Stimulated activated CD4-positive, alpha-beta T cell treated with anti-CD3 and anti-CD28 coated beads, Interleukin-1b, Interleukin-23, amount 100 ng/mL, for 4 hours (primary cell): ENCODE measurements around the gene PAK6.
A peak's percentile ranks its signal among the peaks of the same experiment; 100 is the strongest.

Experiments
- DNase-seq, 2 donors: peaks; one replicate each; pipeline ENCODE4 v3.0.0-alpha.2; 2020; ENCODE audit warnings: low read depth in 2 of 2

The PAK6 gene

DNA sequence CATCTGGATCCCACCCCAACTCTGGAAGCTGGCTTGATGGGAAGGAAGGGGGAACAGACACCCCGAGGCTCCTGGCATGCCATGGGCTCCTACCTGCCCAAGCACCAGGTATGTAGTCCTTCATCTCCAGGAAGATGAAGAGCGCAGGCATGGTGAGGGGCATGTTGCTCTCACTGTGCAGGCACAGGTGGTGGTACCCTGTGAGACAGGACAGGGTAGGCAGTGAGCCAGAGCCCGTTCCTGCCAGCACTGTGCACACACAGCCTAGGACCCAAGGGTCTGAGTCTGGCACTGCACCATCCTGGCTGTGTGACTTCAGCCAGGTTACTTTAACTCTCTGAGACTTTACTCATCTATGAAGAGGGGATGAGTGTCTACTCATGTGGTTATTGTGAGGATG, 53.4 kb downstream of the PAK6 start:
- DNase-seq, result no peak

DNA sequence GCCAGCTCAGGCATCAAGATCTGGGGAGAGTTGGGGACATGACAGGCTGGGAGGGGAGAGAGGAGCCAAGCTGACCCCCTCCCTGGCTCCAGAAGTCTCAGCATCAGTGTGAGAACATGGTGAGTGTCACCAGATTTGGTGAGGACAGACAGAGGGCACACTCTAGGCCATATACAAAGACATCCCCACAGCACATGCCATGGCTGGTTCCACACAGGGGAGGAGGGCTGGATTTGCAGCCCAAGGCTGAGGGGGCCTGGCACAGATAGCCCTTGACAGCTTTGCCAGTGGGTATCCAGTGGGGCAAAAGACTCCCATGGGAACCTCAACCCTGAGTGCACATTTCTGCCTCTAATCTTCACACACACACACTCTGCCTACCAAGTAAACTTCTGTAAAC, 54.1 kb downstream of the PAK6 start:
- DNase-seq, result no peak

DNA sequence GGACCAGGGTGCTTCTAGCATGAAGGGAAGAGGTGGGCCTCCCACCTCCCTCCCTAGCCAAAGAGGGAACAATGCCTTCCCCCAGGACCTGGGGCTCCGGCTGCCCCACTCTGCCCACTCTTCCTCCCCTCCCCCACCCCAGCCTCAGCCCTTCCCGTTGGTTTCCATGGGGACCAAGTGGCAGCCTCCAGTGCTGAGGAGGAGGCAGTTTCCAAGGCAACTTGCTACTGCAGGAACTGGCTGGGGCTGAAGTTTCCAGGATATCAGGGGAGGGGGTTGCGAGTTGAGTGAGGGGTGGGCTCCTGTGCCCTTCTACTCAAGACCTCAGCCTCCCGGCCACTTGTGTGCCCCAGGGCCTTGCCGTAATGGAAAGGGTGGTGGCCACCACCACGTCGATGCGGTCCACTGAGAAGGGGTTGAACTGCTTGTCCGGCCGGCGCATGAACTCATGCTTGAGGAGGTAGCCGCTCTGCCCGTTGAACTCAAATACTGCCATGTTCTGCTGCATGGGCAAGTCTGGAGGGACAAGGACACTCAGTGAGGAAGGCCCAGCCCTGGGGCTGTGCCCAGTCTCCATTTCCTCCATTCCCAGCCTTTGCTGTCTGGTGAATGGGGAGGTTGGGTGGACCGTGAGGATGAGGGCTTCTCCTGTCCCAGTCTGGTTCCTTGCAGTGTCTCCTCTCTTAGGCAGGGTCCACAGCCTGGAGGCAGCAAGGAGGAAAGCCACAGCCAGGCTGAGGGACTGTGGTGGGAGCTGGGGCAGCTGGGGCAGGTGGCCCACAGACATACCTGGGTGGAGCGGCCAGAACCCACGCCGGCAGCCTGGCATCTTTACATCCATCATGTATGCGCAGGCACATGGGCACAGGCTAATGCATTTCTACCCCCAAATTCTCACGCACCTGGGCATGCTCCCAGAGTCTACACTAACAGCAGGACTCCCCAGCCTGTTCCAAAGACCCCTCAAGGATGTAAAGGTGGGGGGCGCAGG, 55.3 kb downstream of the PAK6 start:
- no peak for DNase-seq

DNA sequence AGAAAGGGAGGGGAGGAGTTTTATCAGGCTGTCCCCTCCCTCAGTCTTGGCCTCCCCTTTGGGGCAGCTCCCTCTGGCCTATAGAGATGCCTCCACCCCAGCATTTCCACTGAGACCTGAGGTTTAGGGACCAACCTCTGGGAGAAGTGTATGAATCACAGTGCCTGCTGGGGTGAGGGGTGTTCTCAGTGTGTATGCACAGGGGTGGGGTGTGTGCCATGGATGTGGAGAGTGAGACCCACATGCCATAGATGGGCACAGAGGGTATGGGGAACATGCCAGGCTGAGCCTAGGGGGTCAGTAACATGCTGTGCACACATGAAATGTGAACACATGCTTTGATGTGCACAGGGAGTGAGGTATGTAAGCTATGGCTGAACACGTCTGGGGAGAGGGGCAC, 56.4 kb downstream of the PAK6 start:
- no peak for DNase-seq

DNA sequence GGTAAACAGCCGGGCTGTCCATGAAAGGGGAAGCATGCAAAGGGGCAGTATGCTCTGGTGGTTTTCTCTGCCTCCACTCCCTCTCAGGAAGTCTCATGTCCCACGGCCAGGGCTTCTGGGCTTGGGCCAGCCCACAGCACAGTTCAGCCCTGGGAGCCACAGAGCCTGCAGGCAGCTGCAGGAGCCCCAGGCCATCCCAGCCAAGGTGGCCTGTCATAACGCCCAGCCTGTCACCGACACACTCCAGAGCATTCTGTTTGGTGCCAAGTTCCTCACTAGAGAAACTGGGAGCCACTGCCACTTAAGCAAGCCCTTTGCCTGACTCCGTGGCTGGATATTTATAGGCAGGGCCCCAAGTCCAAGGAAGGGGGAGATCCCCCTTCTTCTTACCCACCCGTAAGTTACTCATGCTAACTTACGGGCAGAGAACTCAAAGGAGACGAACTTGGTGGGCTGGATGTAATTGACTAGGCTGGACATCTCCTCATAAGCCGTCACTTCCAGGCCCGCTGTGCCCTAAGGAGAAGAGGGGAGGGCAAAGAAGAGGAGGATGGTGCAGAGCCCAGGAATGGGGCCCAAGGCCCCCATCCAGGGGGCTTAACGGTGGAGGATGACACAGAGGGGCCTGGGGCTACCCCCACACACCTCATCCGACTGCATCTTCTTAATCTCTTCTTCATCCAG, 57.2 kb downstream of the PAK6 start:
- DNase-seq, result no peak

DNA sequence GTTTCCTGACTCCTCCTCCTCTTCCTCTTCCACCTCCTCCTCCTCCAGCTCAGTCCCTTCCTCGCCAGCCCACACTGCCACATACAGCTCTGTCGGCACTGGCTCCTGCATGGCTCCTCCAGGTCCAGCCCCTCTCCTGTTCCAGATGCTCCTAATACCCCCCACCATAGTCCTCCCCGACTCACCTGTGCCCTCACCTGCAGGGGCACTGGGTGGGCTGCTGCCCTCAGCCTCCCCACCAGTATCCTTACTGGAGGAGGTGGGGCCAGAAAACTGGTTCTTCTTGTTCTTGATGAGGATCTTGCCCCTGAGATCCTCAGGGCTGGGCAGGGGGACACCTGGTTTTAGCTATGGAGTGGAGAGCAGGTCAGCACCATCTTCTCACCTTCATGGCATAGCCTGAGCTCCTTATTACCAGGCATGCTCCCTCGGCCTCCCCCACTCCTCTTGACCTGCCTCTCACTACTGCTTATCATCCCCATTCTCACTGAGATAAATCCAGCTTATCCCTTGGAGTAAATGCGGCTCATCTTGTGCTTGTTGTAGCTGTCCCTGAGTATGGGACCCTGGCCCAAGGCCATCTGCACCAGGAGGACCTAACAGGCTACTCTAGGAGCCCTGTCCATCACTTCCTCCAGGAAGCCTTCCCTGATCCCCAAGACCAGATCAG, 57.8 kb downstream of the PAK6 start:
- DNase-seq, result no peak

DNA sequence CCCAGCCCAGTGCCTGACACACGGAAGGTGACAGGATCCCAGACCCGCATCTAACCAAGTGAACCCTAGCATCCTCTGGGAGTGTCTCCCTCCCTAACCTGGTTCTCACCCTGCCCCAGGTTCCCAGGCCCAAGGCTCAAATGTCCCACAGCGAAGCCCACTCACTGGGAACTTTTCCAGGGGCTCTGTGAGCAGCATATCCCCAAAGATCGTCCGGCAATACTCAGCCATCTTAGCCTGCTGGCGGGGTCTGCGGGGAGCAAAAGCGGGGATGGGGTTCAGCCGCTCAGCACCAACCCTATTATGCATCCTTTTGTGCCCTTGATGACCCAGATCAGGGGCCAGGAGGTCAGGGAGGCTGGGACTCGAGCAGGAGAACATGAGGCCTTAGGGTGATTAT, 58.5 kb downstream of the PAK6 start:
- DNase-seq, result no peak

DNA sequence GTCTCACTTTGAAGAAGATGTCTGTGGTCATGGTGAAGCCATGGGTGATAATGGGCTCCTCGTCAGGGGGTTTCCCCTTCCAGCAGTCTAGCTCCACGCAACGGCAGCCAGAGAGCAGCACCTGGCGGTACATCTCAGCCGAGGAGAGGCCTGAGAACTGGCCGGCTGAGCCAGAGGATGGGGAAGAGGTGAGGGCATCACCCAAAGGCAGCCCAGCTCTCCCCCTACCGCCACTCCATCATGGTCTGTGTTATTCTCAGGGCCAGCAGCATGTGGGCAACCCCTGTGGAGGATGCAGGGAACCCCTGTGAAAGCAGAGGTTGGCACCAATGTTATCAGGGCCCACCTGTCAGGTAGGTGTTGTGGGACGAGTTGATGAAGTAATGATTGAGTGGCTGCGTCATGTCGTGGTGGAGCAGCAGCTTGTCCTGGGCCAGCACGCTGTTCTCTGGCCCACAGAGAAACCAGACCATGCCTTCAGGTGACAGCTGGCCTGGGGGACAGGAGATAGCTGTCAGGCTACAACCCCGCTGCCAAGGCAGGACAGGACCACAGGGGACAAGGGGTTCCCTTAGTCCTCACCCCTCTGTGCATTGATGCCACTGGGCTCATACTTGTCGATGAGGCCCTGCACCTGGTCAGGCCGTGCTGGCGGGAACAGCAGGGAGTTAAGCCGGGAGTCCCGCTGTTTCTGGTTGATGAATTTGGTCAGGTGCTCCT, 59.5 kb downstream of the PAK6 start:
- DNase-seq, result no peak

DNA sequence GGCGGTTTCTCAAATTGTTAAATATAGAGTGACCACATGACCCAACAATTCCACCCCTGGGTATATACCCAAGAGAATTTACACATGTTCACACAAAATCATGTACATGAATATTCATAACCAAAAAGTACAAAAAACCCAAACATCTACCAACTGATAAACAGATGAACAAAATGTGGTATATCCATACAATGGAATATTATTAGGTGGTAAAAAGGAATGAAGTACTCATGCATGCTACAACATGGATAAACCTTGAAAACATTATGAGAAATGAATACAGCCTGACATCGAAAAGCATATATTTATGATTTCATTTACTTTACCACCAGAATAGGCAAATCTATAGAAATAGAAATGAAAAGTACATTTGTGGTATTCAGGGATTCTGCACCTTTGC, 61.5 kb downstream of the PAK6 start:
- DNase-seq, result no peak

DNA sequence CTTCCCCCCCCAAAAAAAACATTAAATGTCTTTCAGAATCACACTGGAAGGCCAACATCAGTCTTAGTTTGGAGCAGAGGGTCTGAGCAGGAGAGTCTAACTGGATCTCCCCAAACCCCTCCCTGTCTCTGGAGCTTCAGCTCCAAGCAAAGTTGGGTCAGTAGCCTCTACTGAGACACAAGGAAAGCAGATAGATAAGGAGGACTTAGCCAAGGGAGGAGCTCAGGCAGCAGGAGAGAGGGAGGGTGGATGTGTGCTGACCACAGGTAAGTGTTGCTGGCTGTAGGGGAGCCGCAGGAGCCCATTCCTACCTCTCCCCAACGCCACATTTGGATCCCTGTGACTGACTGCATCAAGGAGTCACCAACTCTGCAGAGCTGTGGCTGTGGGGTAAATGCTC, 61.9 kb downstream of the PAK6 start:
- DNase-seq, result no peak

DNA sequence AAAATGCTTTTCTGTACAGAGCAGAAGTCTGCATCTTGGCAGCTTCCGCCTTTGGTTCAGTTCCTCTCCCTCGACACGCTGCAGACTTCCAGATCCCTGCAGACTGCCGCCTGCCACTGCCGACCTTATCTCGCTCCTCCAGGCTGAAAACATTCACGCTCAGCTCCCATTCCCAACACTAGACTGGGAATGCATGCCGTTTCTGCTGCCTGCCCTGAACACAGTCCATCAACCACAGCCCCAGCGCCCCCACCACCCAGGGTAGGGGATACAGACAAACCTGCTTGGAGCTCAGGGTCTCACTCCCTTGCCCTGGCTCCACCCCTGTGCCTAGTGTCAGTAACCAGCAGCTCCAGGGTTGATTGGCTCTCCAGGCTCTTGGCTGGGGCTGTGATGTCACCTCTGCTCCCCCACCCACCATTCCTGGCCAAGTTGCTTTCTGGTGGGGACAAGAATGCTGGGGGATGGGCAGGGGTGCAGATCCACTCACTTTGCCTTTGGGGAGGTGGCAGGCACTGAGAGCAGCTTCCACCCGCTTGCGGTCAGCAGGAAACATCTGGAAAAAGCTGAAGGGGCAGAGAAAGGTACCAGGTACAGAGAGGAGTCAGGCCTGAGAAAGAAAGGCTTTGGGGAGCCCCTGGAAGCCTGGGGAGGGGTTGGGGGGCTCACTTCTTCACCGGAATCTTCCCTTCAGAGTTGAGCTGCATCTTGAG, 62.8 kb downstream of the PAK6 start:
- DNase-seq, result no peak

DNA sequence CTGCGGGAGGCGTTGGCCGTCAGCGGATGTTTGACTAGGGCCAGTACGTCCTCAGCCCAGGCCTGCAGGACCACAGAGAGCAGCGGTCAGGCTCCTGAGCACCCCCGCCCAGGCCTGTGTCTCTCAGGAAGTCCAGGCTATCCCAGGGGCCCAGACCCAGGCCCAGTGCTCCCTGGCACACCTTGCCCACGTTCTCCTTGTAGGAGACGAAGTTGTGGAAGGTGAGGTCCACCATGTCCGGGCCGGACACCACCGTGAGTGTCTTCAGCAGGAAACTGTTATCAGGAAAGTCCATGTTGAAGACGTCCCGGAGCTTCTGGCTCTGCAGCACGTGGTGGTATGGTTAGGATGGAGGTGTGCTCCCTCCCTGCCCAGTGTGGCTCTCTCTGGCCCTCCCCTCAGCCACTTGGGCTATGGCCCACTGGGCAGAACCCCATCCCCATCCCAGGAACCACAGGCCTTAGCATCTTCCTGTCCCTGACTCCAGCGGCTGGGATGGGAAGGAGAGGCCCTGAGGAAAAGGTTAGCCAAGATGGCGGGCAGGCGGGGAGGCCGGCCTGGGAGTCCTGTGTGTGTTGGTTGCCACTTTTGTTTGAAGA, 63.5 kb downstream of the PAK6 start:
- no peak for DNase-seq

DNA sequence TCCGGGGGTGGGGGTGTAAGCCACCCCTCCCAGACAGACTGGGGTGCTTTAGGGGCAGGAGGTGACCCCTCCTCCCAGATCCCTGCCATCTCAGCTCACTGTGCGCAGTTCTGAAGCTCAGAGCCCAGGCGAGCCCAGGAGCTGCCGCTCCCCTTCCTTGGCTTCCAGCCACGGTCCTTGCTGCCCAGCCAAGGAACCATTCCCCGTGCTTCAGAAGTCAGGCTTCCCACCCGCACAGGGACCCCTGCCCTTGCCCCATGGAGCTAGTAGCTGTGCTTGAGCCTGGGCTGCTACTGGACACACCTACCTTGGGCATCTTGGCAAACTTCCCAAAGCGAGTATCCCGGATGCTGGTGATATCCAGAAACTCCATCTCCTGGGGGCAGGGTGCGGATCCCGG, 64.1 kb downstream of the PAK6 start:
- DNase-seq, result no peak

DNA sequence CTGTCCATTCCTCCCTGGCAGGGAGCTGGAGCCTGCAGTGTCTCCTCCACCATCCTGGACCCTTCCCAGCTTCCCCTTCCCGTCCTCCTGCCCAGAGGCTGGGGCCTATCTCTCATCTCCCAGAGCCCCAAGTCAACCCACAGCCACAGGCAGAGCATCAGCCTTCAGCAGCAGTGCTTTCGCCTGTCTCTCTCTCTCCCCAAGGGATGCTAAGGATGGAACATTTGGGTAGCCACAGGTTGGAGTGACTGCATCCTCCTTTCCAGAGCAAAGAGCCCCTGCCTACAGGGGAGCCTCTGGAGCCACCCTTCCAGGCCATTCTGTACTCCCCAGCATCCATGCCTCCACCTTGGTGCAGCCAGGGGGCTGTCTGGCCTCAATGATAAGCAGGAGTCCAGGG, 64.7 kb downstream of the PAK6 start:
- DNase-seq, result no peak

DNA sequence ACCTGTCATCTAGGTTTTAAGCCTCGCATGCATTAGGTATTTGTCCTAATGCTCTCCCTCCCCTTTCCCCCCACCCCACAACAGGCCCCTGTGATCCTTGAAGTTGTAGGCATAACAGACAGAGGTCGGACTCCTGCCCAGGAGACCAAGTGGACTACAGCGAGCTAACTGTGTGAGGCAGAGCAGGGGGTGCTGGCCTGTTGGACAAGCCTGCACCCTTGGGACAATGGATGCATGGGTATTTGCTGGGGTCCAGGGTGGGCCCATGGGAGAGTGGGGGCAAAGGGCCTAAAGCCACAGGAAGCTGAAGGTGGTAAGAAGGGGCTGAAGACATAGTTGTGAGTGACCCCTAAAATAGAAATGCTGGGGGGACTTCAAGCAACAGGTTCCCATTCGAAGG, 66.4 kb downstream of the PAK6 start:
- no peak for DNase-seq

DNA sequence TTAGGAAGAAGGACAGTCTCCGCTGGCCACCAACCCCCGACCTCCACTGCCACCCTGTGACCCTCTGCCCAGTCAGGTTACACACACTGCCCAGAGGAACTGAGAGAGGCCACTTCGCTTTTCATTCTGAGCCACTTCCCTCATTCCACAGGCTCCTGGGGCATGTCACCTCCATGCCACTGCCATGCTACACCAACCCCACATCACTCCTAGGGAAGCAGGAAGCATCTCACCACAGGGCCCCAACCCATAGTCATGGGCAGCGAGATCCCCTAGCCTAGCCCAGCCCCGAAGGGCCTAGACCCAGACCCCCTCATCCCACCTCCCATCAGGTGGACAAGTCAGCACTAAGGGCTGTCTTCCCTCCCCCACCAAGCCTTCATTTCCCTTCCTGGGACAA, 67.5 kb downstream of the PAK6 start:
- no peak for DNase-seq

DNA sequence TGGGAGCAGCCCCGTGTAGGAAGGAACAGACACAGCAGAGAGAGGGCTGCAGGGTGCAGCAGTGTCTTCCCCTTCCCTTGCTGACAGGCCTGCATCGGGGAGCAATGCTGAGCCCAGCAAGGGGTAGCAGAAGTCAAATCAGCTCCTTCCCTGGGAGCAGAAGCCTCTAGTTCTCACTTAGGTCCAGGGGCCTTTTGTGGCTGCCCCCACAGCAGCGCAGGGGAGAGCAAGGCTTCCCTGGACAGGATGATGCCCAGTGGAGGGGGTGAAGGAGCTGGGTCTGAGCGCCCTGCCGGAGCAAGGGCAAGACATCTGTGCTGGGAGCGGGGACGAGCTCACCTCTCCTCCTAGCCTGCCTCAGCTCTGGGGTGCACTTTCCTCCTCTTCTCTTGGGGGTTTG, 68.0 kb downstream of the PAK6 start:
- no peak for DNase-seq

DNA sequence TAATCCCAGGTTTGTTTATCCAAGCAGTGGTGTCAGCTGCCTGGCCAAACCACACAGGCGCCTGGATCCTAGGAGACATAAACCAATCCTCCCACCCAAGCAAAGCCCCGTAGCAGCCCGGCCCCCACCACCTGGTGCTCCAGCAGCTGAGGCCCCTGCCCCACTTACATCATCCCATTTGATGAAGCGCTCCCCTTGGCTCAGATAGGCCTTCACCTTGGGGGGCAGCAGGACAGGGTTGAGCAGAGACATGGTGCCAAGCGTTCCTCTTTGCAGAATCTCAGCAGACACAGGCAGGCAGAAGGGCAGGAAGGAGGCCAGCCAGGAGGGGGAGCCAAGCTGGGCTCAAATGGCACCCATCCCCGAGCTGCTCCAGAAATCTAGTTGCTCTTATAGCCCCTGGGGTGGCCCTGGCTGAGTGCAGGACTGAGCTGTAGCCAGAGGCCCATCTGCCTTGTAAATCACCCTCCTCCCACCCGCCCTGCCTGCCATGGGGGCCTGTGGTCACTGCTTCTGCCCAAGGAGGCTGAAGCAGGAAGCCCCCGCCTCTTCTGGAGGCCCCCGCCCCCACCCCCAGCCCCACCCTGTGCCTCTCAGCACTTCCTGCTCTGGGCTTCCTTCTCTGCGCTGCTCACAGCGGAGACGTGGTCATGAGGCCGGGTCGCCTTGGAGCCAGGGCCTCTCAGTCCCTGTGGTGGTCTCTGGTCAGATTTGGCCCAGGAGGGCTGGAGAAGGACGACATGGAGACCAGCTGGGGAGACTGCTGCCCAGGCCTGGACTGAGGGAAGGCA, 68.8 kb downstream of the PAK6 start, which contains the start of gene PLCB2:
TSS of gene PLCB2 (minus strand) at position 515 of the 791 bp plus-strand sequence. CDS start at position 252, 263 bp downstream.
- peak; percentile 35 to 47 for DNase-seq

DNA sequence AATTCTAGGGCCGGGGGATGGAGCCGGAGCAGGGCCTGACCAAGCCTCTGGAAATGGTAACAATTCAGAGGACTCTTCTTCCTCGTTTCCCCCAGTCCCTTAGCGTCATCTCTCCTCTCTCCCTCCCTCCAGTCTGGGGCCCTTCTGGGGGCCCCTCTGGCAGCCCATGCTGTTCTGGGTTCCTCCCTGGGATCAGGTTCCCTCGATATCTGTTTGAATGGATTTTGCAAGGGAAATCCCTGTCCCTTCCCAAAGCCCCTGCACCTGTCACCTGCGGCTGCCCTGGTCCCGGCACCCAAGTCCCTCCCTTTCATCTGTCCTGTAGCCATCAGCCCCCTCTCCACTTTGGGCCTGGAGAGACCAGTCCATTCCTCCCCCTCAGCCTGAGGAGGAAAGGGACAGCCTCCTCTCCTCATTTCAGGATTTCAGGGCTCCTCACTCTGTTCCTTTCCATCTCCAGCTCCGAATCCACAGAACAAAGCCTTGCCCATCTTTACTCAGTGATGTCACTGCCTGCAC, 70.5 kb downstream of the PAK6 start:
- DNase-seq, result no peak
